ENCODE data around the gene DEFB124. TPM values are rescaled to one million over a fixed set of nuclear protein-coding genes. Genes with fewer than 3 reads are reported as not detected.

Gene DEFB124
- total and polyA plus RNA-seq, 2 of the 8 experiments (the other 6 are each of a cell fraction or from before 2014, with no cell fraction given), result not detected

DNA sequence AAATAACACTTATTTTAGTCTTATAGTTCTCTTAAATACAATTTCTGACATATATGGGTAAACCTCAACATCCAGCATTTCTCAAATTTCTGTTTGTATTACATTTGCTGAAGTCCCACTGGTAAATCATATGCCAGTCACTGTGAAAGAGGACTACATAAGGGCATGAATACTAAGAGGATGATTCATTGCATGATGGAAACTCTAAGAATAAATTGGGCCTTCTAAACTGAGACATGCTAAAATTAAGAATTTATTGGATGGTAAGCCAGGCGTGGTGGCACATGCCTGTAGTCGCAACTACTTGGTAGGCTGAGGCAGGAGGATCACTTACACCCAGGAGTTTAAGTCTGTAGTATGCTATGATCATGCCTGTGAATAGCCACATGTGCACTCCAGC, 22.4 kb downstream of the DEFB124 start:
- no peaks in the 10 kb centered on the region for H3K27me3 ChIP-seq (replicated peaks in 1 of 4; ENCODE audit: control insufficient read depth in 3 of 4, extremely low read depth in 1 of 4, insufficient read depth in 3 of 4, low read length in 3 of 4)
- H4K91ac ChIP-seq (replicated peaks; ENCODE audit: insufficient read length, low read length), result no peak overlapping the region
- ChIA-PET CTCF (ENCODE audit: partially characterized antibody) (no interaction called here), POLR2A (ENCODE audit: partially characterized antibody) (no interaction called here)
- H3K4me1 ChIP-seq (replicated peaks in 1 of 4; ENCODE audit: control insufficient read depth in 3 of 4, insufficient read depth in 4 of 4, low read length in 3 of 4), result no peaks in the 10 kb centered on the region; a peak in 1 of 7 replicates
- no peak overlapping the region for H3K4ac ChIP-seq (replicated peaks; ENCODE audit: insufficient read length, low read depth, low read length)
- H3K4me3 ChIP-seq (ENCODE audit: extremely low read depth in 1 of 4, insufficient read depth in 2 of 4, low read depth in 3 of 4, low read length in 4 of 4), result no peak overlapping the region
- H3K9me3 ChIP-seq (ENCODE audit: insufficient read depth in 2 of 2, low read depth in 1 of 2, low read length in 1 of 2), result peaks cover 56 to 71% of the 10 kb centered on the region in 2 experiments
- H3K14ac ChIP-seq (ENCODE audit: insufficient read length), result no peak overlapping the region
- H3K79me1 ChIP-seq (ENCODE audit: low read depth, low read length), result no peaks in the 10 kb centered on the region
- no peak for TF ChIP-seq YY1 (IDR thresholded peaks at IDR 0.05; ENCODE audit: low read depth, low read length)
- H2BK120ac ChIP-seq (replicated peaks; ENCODE audit: low read depth, low read length), result no peak overlapping the region
- H3K23me2 ChIP-seq (ENCODE audit: low read depth, low read length), result no peaks in the 10 kb centered on the region
- 60% methylated on average over 2 of the region's 2 CpGs; no CpG with 5 or more reads in 1 of the 2 experiments for WGBS, 2 experiments (ENCODE audit: extremely low coverage in 1 of 2, insufficient coverage in 1 of 2, insufficient read length in 1 of 2, insufficient replicate concordance in 2 of 2, low coverage in 1 of 2, low lambda C conversion rate in 2 of 2, missing lambda C conversion rate in 1 of 2)
- H3K56ac ChIP-seq (replicated peaks; ENCODE audit: insufficient read length, low read depth, low read length), result no peak overlapping the region
- no peak overlapping the region for H2BK15ac ChIP-seq (ENCODE audit: low read length)
- no peak overlapping the region for H2AK5ac ChIP-seq (ENCODE audit: low read depth, low read length)
- no peak overlapping the region for H3K9ac ChIP-seq (replicated peaks in 1 of 4; ENCODE audit: extremely low read depth in 1 of 4, low read depth in 3 of 4, low read length in 3 of 4)
- no peaks in the 10 kb centered on the region for H4K20me1 ChIP-seq (replicated peaks in 1 of 2; ENCODE audit: control insufficient read depth in 1 of 2, insufficient read depth in 2 of 2, low read length in 2 of 2)
- H4K8ac ChIP-seq (ENCODE audit: extremely low read depth, insufficient read depth, low read length), result no peak overlapping the region
- no peak overlapping the region for H3K23ac ChIP-seq (ENCODE audit: insufficient read length)
- H2BK5ac ChIP-seq (ENCODE audit: low read depth, low read length), result no peak overlapping the region
- no peak for DNase-seq (ENCODE audit: low read depth in 1 of 2, low spot score in 2 of 2)
- no peak overlapping the region for H3K4me2 ChIP-seq (ENCODE audit: insufficient read depth in 1 of 2, low read depth in 2 of 2, low read length in 2 of 2)
- H3K36me3 ChIP-seq (ENCODE audit: control insufficient read depth in 2 of 4, insufficient read depth in 4 of 4, low read length in 3 of 4), result no peaks in the 10 kb centered on the region; a peak in 1 of 8 replicates
- H4K5ac ChIP-seq (ENCODE audit: insufficient read length, low read depth, low read length), result no peak overlapping the region
- H3K27ac ChIP-seq (ENCODE audit: low read depth, low read length), result no peak overlapping the region
- no peak for FAIRE-seq
- no peak overlapping the region for H2AFZ ChIP-seq (ENCODE audit: low read length)
- no peak overlapping the region for H3K18ac ChIP-seq (ENCODE audit: extremely low read depth, low read length)
- H2BK20ac ChIP-seq (ENCODE audit: low read length), result no peak overlapping the region
- no peaks in the 10 kb centered on the region for H3K79me2 ChIP-seq (ENCODE audit: control insufficient read depth in 1 of 2, insufficient read depth in 2 of 2, low read length in 2 of 2)
- H2BK12ac ChIP-seq (ENCODE audit: low read depth, low read length), result no peak overlapping the region
